DOHH2 (cell line): ENCODE results near the gene KCP.

Source experiments
- H3F3A ChIP-seq: fragments of 200-600 bp; sonication (generic), shearing (Covaris generic); 2 replicates; pipeline ENCODE4 v1.6.0; 2016; ENCODE audit warnings: antibody characterized with exemption, mild to moderate bottlenecking; ENCODE audit not compliant: control insufficient read depth, insufficient read depth
- H3K27ac ChIP-seq: fragments of 200-600 bp; sonication (generic); 2 replicates; pipeline ENCODE4 v1.5.1; 2014; ENCODE audit warnings: low read depth, mild to moderate bottlenecking, low read length, moderate library complexity
- H3K27me3 ChIP-seq: fragments of 200-600 bp; sonication (generic); 2 replicates; pipeline ENCODE4 v1.6.1; 2014; ENCODE audit warnings: mild to moderate bottlenecking, low read length, mixed read lengths; ENCODE audit not compliant: control insufficient read depth
- H3K36me3 ChIP-seq: fragments of 200-600 bp; sonication (generic); 2 replicates; pipeline ENCODE4 v1.6.1; 2014; ENCODE audit warnings: mild to moderate bottlenecking, low read length, moderate library complexity, mixed read lengths; ENCODE audit not compliant: control insufficient read depth
- H3K4me1 ChIP-seq: fragments of 200-600 bp; sonication (generic); 2 replicates; pipeline ENCODE4 v1.6.1; 2014; ENCODE audit warnings: mild to moderate bottlenecking, low read length, mixed read lengths; ENCODE audit not compliant: control insufficient read depth
- H3K4me2 ChIP-seq: fragments of 200-600 bp; sonication (generic); 2 replicates; pipeline ENCODE4 v1.6.0; 2014; ENCODE audit warnings: mild to moderate bottlenecking, low read length, moderate library complexity
- H3K4me3 ChIP-seq: fragments of 200-600 bp; sonication (generic); 2 replicates; pipeline ENCODE4 v1.5.1; 2014; ENCODE audit warnings: mild to moderate bottlenecking, low read length, mixed read lengths
- H3K79me2 ChIP-seq: fragments of 200-600 bp; sonication (generic); 2 replicates; pipeline ENCODE4 v1.6.1; 2014; ENCODE audit warnings: mild to moderate bottlenecking, low read length, mixed read lengths; ENCODE audit not compliant: control insufficient read depth
- H3K9me2 ChIP-seq: fragments of 200-600 bp; sonication (generic); replicated peaks from 2 replicates; pipeline ENCODE4 v1.6.1; 2014; ENCODE audit warnings: mild to moderate bottlenecking, low read length, mixed read lengths; ENCODE audit not compliant: control insufficient read depth
- H3K9me3 ChIP-seq: fragments of 200-600 bp; sonication (generic); 2 replicates; pipeline ENCODE4 v1.6.1; 2014; ENCODE audit warnings: antibody characterized with exemption, low read length, mixed read lengths; ENCODE audit not compliant: control insufficient read depth, insufficient read depth
- H4K20me1 ChIP-seq: fragments of 200-600 bp; sonication (generic); 2 replicates; pipeline ENCODE4 v1.6.0; 2014; ENCODE audit warnings: low read depth, mild to moderate bottlenecking, antibody characterized with exemption, low read length, moderate library complexity; ENCODE audit not compliant: control insufficient read depth, insufficient read depth
- EZH2phosphoT487 ChIP-seq: fragments of 200-600 bp; sonication (generic); IDR thresholded peaks from 2 replicates; pipeline ENCODE4 v1.6.1; 2017; ENCODE audit warnings: borderline replicate concordance, mild to moderate bottlenecking, antibody characterized with exemption, low read length, moderate library complexity, mixed read lengths
- TF ChIP-seq, protein P1 (sequence below): fragments of 200-600 bp; sonication (generic); IDR thresholded peaks from one replicate; pipeline ENCODE4 v1.5.1; 2014; ENCODE audit warnings: antibody characterized with exemption, mild to moderate bottlenecking, low read depth, low read length; ENCODE audit not compliant: poor library complexity, severe bottlenecking

The KCP gene

DNA sequence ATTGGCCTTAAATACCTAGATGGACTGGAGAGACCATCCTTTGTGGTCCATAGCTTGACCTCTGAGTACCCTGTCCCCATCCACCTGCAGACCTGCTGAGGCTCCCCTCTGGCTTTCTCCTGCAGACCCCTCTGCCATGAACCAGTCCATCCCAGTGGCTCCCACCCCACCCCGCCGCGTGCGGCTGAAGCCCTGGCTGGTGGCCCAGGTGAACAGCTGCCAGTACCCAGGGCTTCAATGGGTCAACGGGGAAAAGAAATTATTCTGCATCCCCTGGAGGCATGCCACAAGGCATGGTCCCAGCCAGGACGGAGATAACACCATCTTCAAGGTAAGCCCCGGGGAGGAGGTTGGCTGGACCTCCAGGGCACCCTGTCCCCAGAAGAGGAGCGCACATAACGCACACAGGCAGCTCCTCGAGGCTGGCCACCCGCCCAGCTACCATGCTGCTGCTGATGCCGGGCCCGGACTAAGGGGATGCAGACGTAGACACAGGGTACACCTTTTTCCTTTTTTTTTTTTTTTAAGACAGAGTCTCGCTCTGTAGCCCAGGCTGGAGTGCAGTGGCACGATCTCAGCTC, 31.5 kb upstream of the KCP start:
- peaks cover 17% of the 10 kb centered on the region for H3K27me3 ChIP-seq
- no peak overlapping the region for H3K4me3 ChIP-seq
- H3K9me3 ChIP-seq, result no peaks in the 10 kb centered on the region
- H3K9me2 ChIP-seq, result no peaks in the 10 kb centered on the region
- no peaks in the 10 kb centered on the region; the same call in 1 of the 2 replicates for H3K36me3 ChIP-seq
- peaks cover 10% of the 10 kb centered on the region for H3K79me2 ChIP-seq
- peaks cover 13% of the 10 kb centered on the region for H3F3A ChIP-seq
- H4K20me1 ChIP-seq, result no peaks in the 10 kb centered on the region; the same call in 1 of the 2 replicates
- no peak overlapping the region for H3K4me2 ChIP-seq
- no peak overlapping the region for H3K27ac ChIP-seq
- H3K4me1 ChIP-seq, result peaks cover 43% of the 10 kb centered on the region
- TF ChIP-seq, protein P1, sequence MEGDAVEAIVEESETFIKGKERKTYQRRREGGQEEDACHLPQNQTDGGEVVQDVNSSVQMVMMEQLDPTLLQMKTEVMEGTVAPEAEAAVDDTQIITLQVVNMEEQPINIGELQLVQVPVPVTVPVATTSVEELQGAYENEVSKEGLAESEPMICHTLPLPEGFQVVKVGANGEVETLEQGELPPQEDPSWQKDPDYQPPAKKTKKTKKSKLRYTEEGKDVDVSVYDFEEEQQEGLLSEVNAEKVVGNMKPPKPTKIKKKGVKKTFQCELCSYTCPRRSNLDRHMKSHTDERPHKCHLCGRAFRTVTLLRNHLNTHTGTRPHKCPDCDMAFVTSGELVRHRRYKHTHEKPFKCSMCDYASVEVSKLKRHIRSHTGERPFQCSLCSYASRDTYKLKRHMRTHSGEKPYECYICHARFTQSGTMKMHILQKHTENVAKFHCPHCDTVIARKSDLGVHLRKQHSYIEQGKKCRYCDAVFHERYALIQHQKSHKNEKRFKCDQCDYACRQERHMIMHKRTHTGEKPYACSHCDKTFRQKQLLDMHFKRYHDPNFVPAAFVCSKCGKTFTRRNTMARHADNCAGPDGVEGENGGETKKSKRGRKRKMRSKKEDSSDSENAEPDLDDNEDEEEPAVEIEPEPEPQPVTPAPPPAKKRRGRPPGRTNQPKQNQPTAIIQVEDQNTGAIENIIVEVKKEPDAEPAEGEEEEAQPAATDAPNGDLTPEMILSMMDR, result no peak
- TF ChIP-seq EZH2phosphoT487, result no peak

DNA sequence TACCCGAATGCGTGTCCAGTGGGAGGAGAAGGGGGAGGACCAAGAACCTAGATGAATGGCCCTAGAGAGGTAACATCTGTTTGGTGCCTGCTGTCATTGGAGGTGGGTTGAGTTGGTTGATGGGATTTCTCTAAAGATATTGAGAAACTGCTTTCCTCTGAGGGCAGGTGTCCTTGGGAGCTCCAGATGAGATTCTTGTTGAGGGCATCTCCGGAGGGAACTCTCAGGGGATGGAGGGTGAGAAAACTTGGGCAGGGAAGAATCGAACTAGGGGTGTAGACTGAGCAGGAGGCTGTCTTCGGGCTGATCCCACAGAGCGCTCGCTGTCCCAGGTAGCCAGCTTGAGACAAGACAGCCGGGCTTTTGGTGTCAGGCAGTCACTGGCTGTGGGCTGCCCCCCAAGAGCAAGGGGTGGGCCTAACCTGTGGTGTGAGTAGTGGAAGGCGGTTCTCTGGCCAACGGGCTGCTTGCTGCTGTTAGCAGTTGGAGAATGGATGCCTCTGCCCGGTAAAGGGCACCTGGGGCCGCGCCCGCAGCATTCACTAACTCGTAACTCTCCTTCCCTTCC, 30.9 kb upstream of the KCP start:
- peaks cover 19% of the 10 kb centered on the region for H3F3A ChIP-seq
- no peaks in the 10 kb centered on the region for H3K9me3 ChIP-seq
- H3K4me3 ChIP-seq, result peak overlapping the region; percentile 76
- no peaks in the 10 kb centered on the region for H3K36me3 ChIP-seq
- peaks cover 43% of the 10 kb centered on the region for H3K4me1 ChIP-seq
- peaks cover 21% of the 10 kb centered on the region for H3K27me3 ChIP-seq
- peak overlapping the region; percentile 62 for H3K4me2 ChIP-seq
- no peaks in the 10 kb centered on the region for H3K9me2 ChIP-seq
- no peaks in the 10 kb centered on the region; the same call in 1 of the 2 replicates for H4K20me1 ChIP-seq
- peak overlapping the region; percentile 57 for H3K27ac ChIP-seq
- H3K79me2 ChIP-seq, result peaks cover 10% of the 10 kb centered on the region
- TF ChIP-seq EZH2phosphoT487, result no peak
- TF ChIP-seq, protein P1, result no peak

DNA sequence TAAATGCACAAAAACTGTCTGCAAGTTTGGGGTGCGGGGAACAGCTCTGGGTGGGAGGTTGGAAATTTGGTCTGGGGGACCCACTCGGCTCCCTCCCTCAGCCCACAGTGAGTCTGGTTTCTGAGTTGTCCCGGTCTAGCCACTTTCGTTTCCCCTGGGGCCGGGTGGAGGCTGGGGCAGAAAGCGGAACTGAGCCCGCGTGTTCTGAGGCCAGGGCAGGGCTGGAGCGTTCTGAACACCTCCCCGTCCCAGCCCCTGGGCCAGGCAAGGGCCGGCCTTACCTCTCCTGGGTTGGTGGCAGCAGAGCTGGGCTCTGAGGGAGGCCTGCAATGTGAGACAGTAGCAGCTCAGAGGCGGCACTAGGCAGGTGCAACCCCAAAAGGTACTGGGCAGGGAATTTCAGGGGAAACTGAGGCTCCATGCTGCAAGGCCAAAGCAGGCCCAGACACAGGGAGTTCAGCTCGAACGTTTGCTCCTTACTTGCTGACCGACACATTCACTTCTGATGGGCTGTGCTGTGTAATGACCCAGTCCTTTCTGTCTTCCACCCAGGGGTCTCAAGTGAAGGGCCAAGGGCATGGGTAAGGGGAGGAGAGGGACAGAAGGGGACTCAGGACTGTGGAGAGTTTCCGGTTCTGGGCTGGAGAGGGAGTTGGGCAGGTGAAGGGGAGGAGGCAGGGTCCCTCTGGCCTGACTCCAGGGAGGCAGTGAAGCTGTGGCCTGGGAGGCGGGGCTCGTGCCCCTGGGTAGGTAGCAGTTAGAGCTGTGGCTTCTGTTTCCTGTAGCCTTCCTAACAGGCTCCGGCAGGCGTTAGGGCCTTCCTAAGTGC, 30.2 kb upstream of the KCP start:
- H3K79me2 ChIP-seq, result peaks cover 10% of the 10 kb centered on the region
- H3F3A ChIP-seq, result peaks cover 21% of the 10 kb centered on the region
- TF ChIP-seq, protein P1, result no peak
- no peak for TF ChIP-seq EZH2phosphoT487
- H3K4me1 ChIP-seq, result peaks cover 43% of the 10 kb centered on the region
- no peaks in the 10 kb centered on the region; the same call in 1 of the 2 replicates for H4K20me1 ChIP-seq
- no peaks in the 10 kb centered on the region for H3K9me3 ChIP-seq
- peak overlapping the region; percentile 76 for H3K4me3 ChIP-seq
- H3K9me2 ChIP-seq, result no peaks in the 10 kb centered on the region
- H3K36me3 ChIP-seq, result no peaks in the 10 kb centered on the region
- peak overlapping the region; percentile 57 for H3K27ac ChIP-seq
- H3K4me2 ChIP-seq, result peak overlapping the region; percentile 62
- H3K27me3 ChIP-seq, result peaks cover 21% of the 10 kb centered on the region
